Testis (tissue), 5 donors: ENCODE measurements around the gene CYTH4. TPM values are rescaled to one million over a fixed set of nuclear protein-coding genes. Genes with fewer than 3 reads are reported as not detected.
"Not testable (repeated sequence)": the region's sequence is repeated elsewhere in the genome, so short reads cannot be mapped to it uniquely, and the experiment has no call there.

ENCODE experiments used
- DNase-seq: peaks from one replicate; pipeline ENCODE4 v3.0.0-alpha.2; 2019
- H3K27ac ChIP-seq, 2 donors: fragments of 200-600 bp; sonication (generic); one replicate each; pipeline ENCODE4 v1.5.1; 2019
- H3K27me3 ChIP-seq: fragments of 200-600 bp; sonication (generic); one replicate; pipeline ENCODE4 v1.5.1; 2019
- H3K36me3 ChIP-seq: fragments of 200-600 bp; sonication (generic); one replicate; pipeline ENCODE4 v1.5.1; 2017; ENCODE audit warnings: low read depth; ENCODE audit errors: missing control alignments
- H3K4me1 ChIP-seq: fragments of 200-600 bp; sonication (generic); one replicate; pipeline ENCODE4 v1.5.1; 2019
- H3K4me3 ChIP-seq, 2 donors: fragments of 200-600 bp; sonication (generic); one replicate each; pipeline ENCODE4 v1.5.1; 2017 to 2019
- H3K9me3 ChIP-seq: fragments of 200-600 bp; sonication (generic); one replicate; pipeline ENCODE4 v1.5.1; 2017
- POLR2A ChIP-seq: fragments of 450-650 bp; IDR thresholded peaks from one replicate; pipeline ENCODE4 v1.6.1; 2017; ENCODE audit warnings: antibody characterized with exemption, mild to moderate bottlenecking, moderate library complexity
- WGBS, 2 donors: methylation state at CpG; one replicate each; pipeline ENCODE4 v1.1.5; 2018; 5-methylcytosine and 5-hydroxymethylcytosine counted together
- intact Hi-C: fragments of 100-400 bp; cut with DNase I; formaldehyde crosslinking; loops from one replicate; pipeline ENCODE4 v1.15.1; 2023; ENCODE audit warnings: low total_unique reads
- long read RNA-seq, 2 donors: transcript quantifications; one replicate each; lab custom pipeline, GENCODE V29; 2026
- polyA plus RNA-seq: library from polyadenylated mRNA; stranded (reverse); fragments of 350-450 nt; fragmentation: Illumina TruSeq; extraction: RNeasy Lipid Tissue Mini Kit (QIAGEN cat#74804); gene quantifications from one replicate; pipeline ENCODE4 v1.2.3, GENCODE V29; 2014; ENCODE audit warnings: low read depth, low replicate concordance; ENCODE audit not compliant: insufficient read depth
- total RNA-seq, 2 donors: library from RNA; depleted of rRNA; stranded (reverse); fragments of >200 nt; gene quantifications; one replicate each; pipeline ENCODE4 v1.2.3, GENCODE V29; 2016
- TF ChIP-seq, protein P1 (sequence below), 3 experiments: fragments of 450-650 bp in 2 of 3; fragments of 200-600 bp in 1 of 3; sonication (generic) in 1 of 3; IDR thresholded peaks; one replicate each; pipeline ENCODE4 v1.5.1; 2016 to 2019; ENCODE audit warnings: antibody characterized with exemption in 3 of 3, mild to moderate bottlenecking in 2 of 3, moderate library complexity in 1 of 3

CYTH4 gene, protein sequence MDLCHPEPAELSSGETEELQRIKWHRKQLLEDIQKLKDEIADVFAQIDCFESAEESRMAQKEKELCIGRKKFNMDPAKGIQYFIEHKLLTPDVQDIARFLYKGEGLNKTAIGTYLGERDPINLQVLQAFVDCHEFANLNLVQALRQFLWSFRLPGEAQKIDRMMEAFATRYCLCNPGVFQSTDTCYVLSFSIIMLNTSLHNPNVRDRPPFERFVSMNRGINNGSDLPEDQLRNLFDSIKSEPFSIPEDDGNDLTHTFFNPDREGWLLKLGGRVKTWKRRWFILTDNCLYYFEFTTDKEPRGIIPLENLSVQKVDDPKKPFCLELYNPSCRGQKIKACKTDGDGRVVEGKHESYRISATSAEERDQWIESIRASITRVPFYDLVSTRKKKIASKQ
- total RNA-seq (1 to 10 TPM; 2.7 to 7.2 TPM), polyA plus RNA-seq (6.8 TPM)
- long read RNA-seq, donor 1 = 0 reads
- long read RNA-seq, donor 2, partial matches to known transcripts = 0 of 1 reads
- long read RNA-seq, donor 2, other reads (novel, unspliced or antisense) = 0 of 1 reads

- Histone ChIP-seq H3K4me3 (peak within 1 kb of the TSS; percentile 4 to 15), H3K36me3 (no peaks in the 10 kb centered on the region), H3K4me1 (no peaks in the 10 kb centered on the region), H3K27me3 (no peaks in the 10 kb centered on the region), H3K27ac (no peak within 1 kb of the TSS), H3K9me3 (no peaks in the 10 kb centered on the region)
- DNase-seq = peak; percentile 26
- WGBS, 2 donors = 53 to 62% methylated on average over 10 to 12 of the region's 12 CpGs
- TF ChIP-seq, protein P1, sequence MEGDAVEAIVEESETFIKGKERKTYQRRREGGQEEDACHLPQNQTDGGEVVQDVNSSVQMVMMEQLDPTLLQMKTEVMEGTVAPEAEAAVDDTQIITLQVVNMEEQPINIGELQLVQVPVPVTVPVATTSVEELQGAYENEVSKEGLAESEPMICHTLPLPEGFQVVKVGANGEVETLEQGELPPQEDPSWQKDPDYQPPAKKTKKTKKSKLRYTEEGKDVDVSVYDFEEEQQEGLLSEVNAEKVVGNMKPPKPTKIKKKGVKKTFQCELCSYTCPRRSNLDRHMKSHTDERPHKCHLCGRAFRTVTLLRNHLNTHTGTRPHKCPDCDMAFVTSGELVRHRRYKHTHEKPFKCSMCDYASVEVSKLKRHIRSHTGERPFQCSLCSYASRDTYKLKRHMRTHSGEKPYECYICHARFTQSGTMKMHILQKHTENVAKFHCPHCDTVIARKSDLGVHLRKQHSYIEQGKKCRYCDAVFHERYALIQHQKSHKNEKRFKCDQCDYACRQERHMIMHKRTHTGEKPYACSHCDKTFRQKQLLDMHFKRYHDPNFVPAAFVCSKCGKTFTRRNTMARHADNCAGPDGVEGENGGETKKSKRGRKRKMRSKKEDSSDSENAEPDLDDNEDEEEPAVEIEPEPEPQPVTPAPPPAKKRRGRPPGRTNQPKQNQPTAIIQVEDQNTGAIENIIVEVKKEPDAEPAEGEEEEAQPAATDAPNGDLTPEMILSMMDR (IDR thresholded peaks at IDR 0.05) = no peak
- no peak for TF ChIP-seq POLR2A
- intact Hi-C loops = no loop called here
Observed at GRCh38 chr22:37282385-37282677, at the start of gene CYTH4. Gene CYTH4, plus strand, starts transcription at chr22:37282508. Its CDS starts 62 bp downstream, at chr22:37282570.

DNA sequence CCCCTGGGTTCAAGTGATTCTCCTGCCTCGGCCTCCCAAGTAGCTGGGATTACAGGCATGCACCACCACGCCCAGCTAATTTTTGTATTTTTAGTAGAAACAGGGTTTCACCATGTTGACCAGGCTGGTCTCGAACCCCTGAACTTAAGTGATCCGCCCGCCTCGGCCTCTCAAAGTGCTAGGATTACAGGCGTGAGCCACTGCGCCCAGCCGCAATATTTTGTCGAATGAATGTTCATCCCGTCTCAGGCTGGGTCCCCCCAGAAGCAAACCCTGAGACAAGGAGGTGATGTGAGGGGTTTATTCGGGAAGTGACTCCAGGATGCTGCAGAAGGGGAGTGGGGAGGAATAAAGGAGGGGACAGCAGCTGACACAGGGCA is 48.9 kb upstream of the CYTH4 start:
- H3K27me3 ChIP-seq, intact Hi-C loops, DNase-seq, H3K36me3 ChIP-seq, H3K4me3 ChIP-seq, H3K9me3 ChIP-seq, H3K27ac ChIP-seq: not testable (repeated sequence)
- 91 to 93% methylated on average over 12 of the region's 12 CpGs for WGBS, 2 donors
- H3K4me1 ChIP-seq = peaks cover 25% of the 10 kb centered on the region

DNA sequence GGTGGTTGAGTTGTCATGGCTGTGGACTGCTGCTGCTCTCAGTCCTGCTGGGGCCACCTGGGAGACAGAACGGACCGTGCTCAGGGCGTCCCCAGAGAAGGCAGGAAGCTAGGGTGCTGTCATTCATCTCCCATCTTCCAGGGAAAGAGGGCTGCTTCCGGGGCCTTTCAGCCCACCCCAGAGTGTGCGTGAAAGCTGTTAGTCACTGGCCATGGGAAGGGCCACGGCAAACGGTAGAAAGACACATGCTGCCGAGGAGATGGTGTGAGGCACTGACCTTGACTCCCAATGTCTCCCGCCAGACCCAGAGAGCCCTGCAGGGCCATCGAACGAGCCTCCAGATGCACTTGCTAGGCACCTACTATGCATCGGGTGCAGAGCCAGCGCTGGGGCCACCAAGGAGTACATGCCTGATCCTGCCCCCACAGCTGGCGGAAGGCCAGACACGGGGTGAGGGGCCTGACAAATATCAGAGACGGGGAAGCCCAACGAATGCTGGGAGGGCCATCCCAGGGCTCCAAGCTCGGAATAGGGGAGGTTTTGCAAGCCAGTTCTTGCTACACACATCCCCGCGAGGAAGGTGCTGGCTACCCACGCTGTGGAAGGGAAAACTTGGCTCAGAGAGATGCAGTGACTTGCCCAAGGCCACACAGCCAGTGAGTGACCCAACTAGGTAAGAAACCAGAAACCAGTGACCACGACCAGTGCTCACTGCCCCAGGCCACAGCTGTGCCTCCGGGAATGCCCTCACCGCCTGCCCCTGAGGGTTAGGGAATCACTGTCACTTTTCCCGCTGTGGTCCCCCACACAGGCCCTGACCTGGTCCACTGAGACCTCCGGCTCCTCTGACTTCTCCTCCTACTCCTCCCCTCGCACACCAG is 48.3 kb upstream of the CYTH4 start:
- Histone ChIP-seq H3K27me3 (no peaks in the 10 kb centered on the region), H3K4me3 (no peak overlapping the region), H3K36me3 (no peaks in the 10 kb centered on the region), H3K9me3 (no peaks in the 10 kb centered on the region), H3K27ac (no peak overlapping the region), H3K4me1 (peaks cover 25% of the 10 kb centered on the region)
- DNase-seq = no peak
- WGBS, 2 donors = 51% methylated on average over 9 to 26 of the region's 27 CpGs
- TF ChIP-seq POLR2A = no peak
- TF ChIP-seq, protein P1 (IDR thresholded peaks at IDR 0.05) = no peak
- intact Hi-C loops = no loop called here

DNA sequence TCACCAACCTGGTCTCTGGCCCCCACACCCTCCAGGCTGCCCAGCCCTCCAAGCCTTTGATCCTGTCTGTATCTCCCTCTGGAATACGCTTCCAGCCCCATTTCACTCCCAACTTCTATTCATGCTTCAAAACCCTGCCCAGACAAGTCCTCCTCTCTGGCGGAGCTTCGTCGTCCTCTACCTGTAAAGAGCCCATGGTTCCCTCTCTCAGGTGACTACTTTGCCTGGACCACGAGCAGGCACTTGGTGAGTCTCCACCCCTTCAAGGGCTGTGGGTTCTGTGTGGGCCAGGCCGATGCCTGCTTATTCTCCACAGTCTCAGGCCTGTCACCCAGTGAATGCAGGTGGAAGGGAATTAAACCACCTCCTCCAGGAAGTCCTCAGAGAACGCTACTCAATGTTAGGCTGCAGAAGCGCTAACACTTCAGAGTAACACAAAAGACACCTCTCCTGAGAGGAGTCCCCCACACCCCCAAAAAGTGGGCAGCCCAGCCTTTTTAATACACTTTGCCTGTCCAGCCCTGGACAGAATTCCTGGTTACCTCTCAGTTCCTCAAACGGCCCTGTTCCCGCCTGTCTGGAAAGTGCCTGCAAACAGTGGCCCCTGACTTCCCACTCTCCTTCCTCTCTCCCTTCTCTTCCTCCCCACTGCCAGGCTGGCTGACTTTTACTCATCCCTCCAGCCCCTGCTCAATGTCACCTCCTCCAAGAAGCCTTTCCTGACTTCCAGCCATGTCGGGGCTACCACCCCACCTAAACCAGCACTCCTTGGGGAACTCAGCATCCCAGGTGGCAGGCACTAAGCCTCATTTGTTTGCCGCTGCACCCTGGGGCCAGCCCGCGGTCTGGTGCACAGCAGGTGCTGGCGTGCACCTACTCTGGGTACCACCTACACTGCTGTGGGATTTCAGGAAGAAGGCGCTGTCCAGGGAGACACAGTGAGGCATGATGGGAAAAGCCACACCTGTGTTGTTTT is 47.3 kb upstream of the CYTH4 start:
- intact Hi-C loops = no loop called here
- H3K4me1 ChIP-seq = peaks cover 16% of the 10 kb centered on the region
- no peak overlapping the region for H3K4me3 ChIP-seq
- TF ChIP-seq, protein P1 (IDR thresholded peaks at IDR 0.05) = no peak
- TF ChIP-seq POLR2A = no peak
- no peak for DNase-seq
- no peaks in the 10 kb centered on the region for H3K27me3 ChIP-seq
- 88 to 90% methylated on average over 16 of the region's 16 CpGs for WGBS, 2 donors
- H3K27ac ChIP-seq = no peak overlapping the region
- no peaks in the 10 kb centered on the region for H3K36me3 ChIP-seq
- H3K9me3 ChIP-seq = no peaks in the 10 kb centered on the region
